Activated T-helper 1 cell treated with anti-CD3 and anti-CD28 coated beads, Interleukin-12 subunit alpha, Interleukin-12 subunit beta, Interleukin-2, Interleukin-4 antibody, amounts not matched to agents 30 ng/mL and 10 ng/mL and 1 ng/mL, durations not matched to agents 14 hours and 24 hours and 36 hours (primary cell): ENCODE data around the gene KRTCAP2. TPM values are rescaled to one million over a fixed set of nuclear protein-coding genes. Genes with fewer than 3 reads are reported as not detected.
"Not testable (repeated sequence)": the region's sequence is repeated elsewhere in the genome, so short reads cannot be mapped to it uniquely, and the experiment has no call there.

Source experiments
- DNase-seq: peaks from one replicate; pipeline ENCODE4 v3.0.0; 2021; ENCODE audit warnings: low spot score
- H3K27ac Mint-ChIP-seq: one replicate; pipeline ENCODE4 v1.8.0; 2021; ENCODE audit warnings: mild to moderate bottlenecking, mixed read lengths
- H3K27me3 Mint-ChIP-seq: one replicate; pipeline ENCODE4 v1.8.0; 2022; ENCODE audit warnings: mild to moderate bottlenecking, moderate library complexity, mixed read lengths; ENCODE audit not compliant: insufficient read depth
- H3K36me3 Mint-ChIP-seq: one replicate; pipeline ENCODE4 v1.8.0; 2021; ENCODE audit warnings: low read depth, mixed read lengths
- H3K4me1 Mint-ChIP-seq: one replicate; pipeline ENCODE4 v1.8.0; 2021; ENCODE audit warnings: low read depth, mixed read lengths
- H3K4me3 Mint-ChIP-seq: one replicate; pipeline ENCODE4 v1.8.0; 2021; ENCODE audit warnings: mild to moderate bottlenecking, moderate library complexity, mixed read lengths
- H3K9me3 Mint-ChIP-seq: one replicate; pipeline ENCODE4 v1.8.0; 2021; ENCODE audit warnings: mixed read lengths
- intact Hi-C: fragments of 100-400 bp; cut with micrococcal nuclease; formaldehyde crosslinking; loops from one replicate; pipeline ENCODE4 v1.15.1; 2024
- total RNA-seq: library from RNA; stranded (reverse); gene quantifications from 2 replicates; pipeline ENCODE4 v1.2.3, GENCODE V29; 2022

The KRTCAP2 gene
- total RNA-seq, 1 donor from 2014 or later, result 230 TPM

GRCh38 chr1:155196103-155196892, 23.2 kb upstream of the KRTCAP2 start:
- DNase-seq, result no peak
- peaks cover 39% of the 10 kb centered on the region for H3K4me1 Mint-ChIP-seq
- intact Hi-C loops, result no loop called here
- H3K9me3 Mint-ChIP-seq, result no peaks in the 10 kb centered on the region
- H3K4me3 Mint-ChIP-seq, result peak overlapping the region; percentile 84
- no peaks in the 10 kb centered on the region for H3K27me3 Mint-ChIP-seq
- peaks cover 24% of the 10 kb centered on the region for H3K36me3 Mint-ChIP-seq
- H3K27ac Mint-ChIP-seq, result no peak overlapping the region

- H3K36me3 Mint-ChIP-seq, result peaks cover 21% of the 10 kb centered on the region
- peak overlapping the region; percentile 84 for H3K4me3 Mint-ChIP-seq
- no peaks in the 10 kb centered on the region for H3K27me3 Mint-ChIP-seq
- peaks cover 39% of the 10 kb centered on the region for H3K4me1 Mint-ChIP-seq
- DNase-seq, result no peak
- intact Hi-C loops, result no loop called here
- H3K9me3 Mint-ChIP-seq, result no peaks in the 10 kb centered on the region
- H3K27ac Mint-ChIP-seq, result peak overlapping the region; percentile 86
Measured at GRCh38 chr1:155195201-155196102, 22.3 kb upstream of the KRTCAP2 start.

GRCh38 chr1:155193991-155194240, 20.8 kb upstream of the KRTCAP2 start:
- Mint-ChIP-seq H3K27ac (peak overlapping the region; percentile 97), H3K4me1 (peaks cover 39% of the 10 kb centered on the region), H3K36me3 (peaks cover 16% of the 10 kb centered on the region), H3K4me3 (peak overlapping the region; percentile 88)
- H3K27me3 Mint-ChIP-seq, DNase-seq, H3K9me3 Mint-ChIP-seq: not testable (repeated sequence)
- intact Hi-C loops, result loop anchor here (1.0 to 5.0 kb wide), 7 partner anchors 14 to 368 kb away; partner anchors contain the start of genes ASH1L, CKS1B, DPM3 and MTX1

- peak overlapping the region; percentile 97 for H3K27ac Mint-ChIP-seq
- H3K27me3 Mint-ChIP-seq, result no peaks in the 10 kb centered on the region
Measured at GRCh38 chr1:155193275-155193990, 20.3 kb upstream of the KRTCAP2 start.

GRCh38 chr1:155192346-155193274, 19.5 kb upstream of the KRTCAP2 start:
- peaks cover 46% of the 10 kb centered on the region for H3K4me1 Mint-ChIP-seq
- peak overlapping the region; percentile 88 for H3K4me3 Mint-ChIP-seq
- H3K27ac Mint-ChIP-seq, result peak overlapping the region; percentile 97
- intact Hi-C loops, result loop anchor here (1.0 to 5.0 kb wide), 4 partner anchors 16 to 370 kb away; partner anchors contain the start of genes ASH1L, CKS1B, DPM3 and SHC1
- peaks cover 12% of the 10 kb centered on the region for H3K36me3 Mint-ChIP-seq
- no peak for DNase-seq
- no peaks in the 10 kb centered on the region for H3K9me3 Mint-ChIP-seq
- H3K27me3 Mint-ChIP-seq, result no peaks in the 10 kb centered on the region

More at GRCh38 chr1:155193275-155193990, 20.3 kb upstream of the KRTCAP2 start:
- no peaks in the 10 kb centered on the region for H3K9me3 Mint-ChIP-seq
- peak; percentile 72 for DNase-seq
- H3K4me3 Mint-ChIP-seq, result peak overlapping the region; percentile 88
- H3K4me1 Mint-ChIP-seq, result peaks cover 39% of the 10 kb centered on the region
- intact Hi-C loops, result loop anchor here (1.0 to 5.0 kb wide), 4 partner anchors 17 to 369 kb away; partner anchors contain the start of genes ASH1L, CKS1B, DPM3 and SHC1
- peaks cover 16% of the 10 kb centered on the region for H3K36me3 Mint-ChIP-seq

- Mint-ChIP-seq H3K27me3 (no peaks in the 10 kb centered on the region), H3K9me3 (no peaks in the 10 kb centered on the region), H3K36me3 (peaks cover 10% of the 10 kb centered on the region), H3K4me3 (peak overlapping the region; percentile 37), H3K27ac (peak overlapping the region; percentile 92), H3K4me1 (peaks cover 46% of the 10 kb centered on the region)
- DNase-seq, result no peak
- intact Hi-C loops, result loop anchor here (2.0 to 5.0 kb wide), 3 partner anchors 51 to 370 kb away; partner anchors contain the start of genes ASH1L, CKS1B, DPM3 and SHC1
Measured at GRCh38 chr1:155191904-155192303, 18.8 kb upstream of the KRTCAP2 start.

- peaks cover 33% of the 10 kb centered on the region for H3K4me1 Mint-ChIP-seq
- not testable (repeated sequence) for H3K27me3 Mint-ChIP-seq
- intact Hi-C loops, result loop anchor here (5.0 kb wide), 2 partner anchors 218 to 372 kb away; partner anchors contain the start of genes ASH1L, CKS1B and SHC1
Measured at GRCh38 chr1:155189926-155190325, 16.8 kb upstream of the KRTCAP2 start.

GRCh38 chr1:155188268-155188667, 15.2 kb upstream of the KRTCAP2 start:
- intact Hi-C loops, result no loop called here
- Mint-ChIP-seq H3K4me3 (no peak overlapping the region), H3K4me1 (peaks cover 21% of the 10 kb centered on the region)

More at GRCh38 chr1:155189926-155190325, 16.8 kb upstream of the KRTCAP2 start:
- not testable (repeated sequence) for H3K4me3 Mint-ChIP-seq, H3K9me3 Mint-ChIP-seq, H3K36me3 Mint-ChIP-seq, H3K27ac Mint-ChIP-seq, DNase-seq

GRCh38 chr1:155187456-155187891, 14.4 kb upstream of the KRTCAP2 start:
- no peak for DNase-seq
- intact Hi-C loops, result loop anchor here (1.0 kb wide), 1 partner anchor 8 kb away; no protein-coding TSS in a partner anchor
- Mint-ChIP-seq H3K27ac (no peak overlapping the region), H3K4me3 (no peak overlapping the region), H3K27me3 (no peaks in the 10 kb centered on the region), H3K4me1 (peaks cover 14% of the 10 kb centered on the region), H3K9me3 (no peaks in the 10 kb centered on the region), H3K36me3 (peaks cover 10% of the 10 kb centered on the region)

More at GRCh38 chr1:155188268-155188667, 15.2 kb upstream of the KRTCAP2 start:
- peak overlapping the region; percentile 71 for H3K27ac Mint-ChIP-seq
- H3K9me3 Mint-ChIP-seq, result no peaks in the 10 kb centered on the region
- no peaks in the 10 kb centered on the region for H3K27me3 Mint-ChIP-seq
- no peak for DNase-seq
- H3K36me3 Mint-ChIP-seq, result peaks cover 8% of the 10 kb centered on the region

- no peak for DNase-seq
- Mint-ChIP-seq H3K36me3 (peaks cover 14% of the 10 kb centered on the region), H3K4me1 (peaks cover 9% of the 10 kb centered on the region), H3K27me3 (no peaks in the 10 kb centered on the region), H3K4me3 (no peak overlapping the region), H3K27ac (no peak overlapping the region), H3K9me3 (no peaks in the 10 kb centered on the region)
- intact Hi-C loops, result loop anchor here (1.0 kb wide), 1 partner anchor 8 kb away; no protein-coding TSS in a partner anchor
Measured at GRCh38 chr1:155186794-155187455, 13.8 kb upstream of the KRTCAP2 start.
